DOHH2 (cell line): Measurements from ENCODE around the gene DNAH10.
"Not testable (repeated sequence)": the region's sequence is repeated elsewhere in the genome, so short reads cannot be mapped to it uniquely, and the experiment has no call there.

Source experiments
- H3F3A ChIP-seq: fragments of 200-600 bp; sonication (generic), shearing (Covaris generic); 2 replicates; pipeline ENCODE4 v1.6.0; 2016; ENCODE audit warnings: antibody characterized with exemption, mild to moderate bottlenecking; ENCODE audit not compliant: control insufficient read depth, insufficient read depth
- H3K27ac ChIP-seq: fragments of 200-600 bp; sonication (generic); 2 replicates; pipeline ENCODE4 v1.5.1; 2014; ENCODE audit warnings: low read depth, mild to moderate bottlenecking, low read length, moderate library complexity
- H3K27me3 ChIP-seq: fragments of 200-600 bp; sonication (generic); 2 replicates; pipeline ENCODE4 v1.6.1; 2014; ENCODE audit warnings: mild to moderate bottlenecking, low read length, mixed read lengths; ENCODE audit not compliant: control insufficient read depth
- H3K36me3 ChIP-seq: fragments of 200-600 bp; sonication (generic); 2 replicates; pipeline ENCODE4 v1.6.1; 2014; ENCODE audit warnings: mild to moderate bottlenecking, low read length, moderate library complexity, mixed read lengths; ENCODE audit not compliant: control insufficient read depth
- H3K4me1 ChIP-seq: fragments of 200-600 bp; sonication (generic); 2 replicates; pipeline ENCODE4 v1.6.1; 2014; ENCODE audit warnings: mild to moderate bottlenecking, low read length, mixed read lengths; ENCODE audit not compliant: control insufficient read depth
- H3K4me2 ChIP-seq: fragments of 200-600 bp; sonication (generic); 2 replicates; pipeline ENCODE4 v1.6.0; 2014; ENCODE audit warnings: mild to moderate bottlenecking, low read length, moderate library complexity
- H3K4me3 ChIP-seq: fragments of 200-600 bp; sonication (generic); 2 replicates; pipeline ENCODE4 v1.5.1; 2014; ENCODE audit warnings: mild to moderate bottlenecking, low read length, mixed read lengths
- H3K79me2 ChIP-seq: fragments of 200-600 bp; sonication (generic); 2 replicates; pipeline ENCODE4 v1.6.1; 2014; ENCODE audit warnings: mild to moderate bottlenecking, low read length, mixed read lengths; ENCODE audit not compliant: control insufficient read depth
- H3K9me2 ChIP-seq: fragments of 200-600 bp; sonication (generic); replicated peaks from 2 replicates; pipeline ENCODE4 v1.6.1; 2014; ENCODE audit warnings: mild to moderate bottlenecking, low read length, mixed read lengths; ENCODE audit not compliant: control insufficient read depth
- H3K9me3 ChIP-seq: fragments of 200-600 bp; sonication (generic); 2 replicates; pipeline ENCODE4 v1.6.1; 2014; ENCODE audit warnings: antibody characterized with exemption, low read length, mixed read lengths; ENCODE audit not compliant: control insufficient read depth, insufficient read depth
- H4K20me1 ChIP-seq: fragments of 200-600 bp; sonication (generic); 2 replicates; pipeline ENCODE4 v1.6.0; 2014; ENCODE audit warnings: low read depth, mild to moderate bottlenecking, antibody characterized with exemption, low read length, moderate library complexity; ENCODE audit not compliant: control insufficient read depth, insufficient read depth
- EZH2phosphoT487 ChIP-seq: fragments of 200-600 bp; sonication (generic); IDR thresholded peaks from 2 replicates; pipeline ENCODE4 v1.6.1; 2017; ENCODE audit warnings: borderline replicate concordance, mild to moderate bottlenecking, antibody characterized with exemption, low read length, moderate library complexity, mixed read lengths
- TF ChIP-seq, protein P1 (sequence below): fragments of 200-600 bp; sonication (generic); IDR thresholded peaks from one replicate; pipeline ENCODE4 v1.5.1; 2014; ENCODE audit warnings: antibody characterized with exemption, mild to moderate bottlenecking, low read depth, low read length; ENCODE audit not compliant: poor library complexity, severe bottlenecking

DNAH10 gene

DNA sequence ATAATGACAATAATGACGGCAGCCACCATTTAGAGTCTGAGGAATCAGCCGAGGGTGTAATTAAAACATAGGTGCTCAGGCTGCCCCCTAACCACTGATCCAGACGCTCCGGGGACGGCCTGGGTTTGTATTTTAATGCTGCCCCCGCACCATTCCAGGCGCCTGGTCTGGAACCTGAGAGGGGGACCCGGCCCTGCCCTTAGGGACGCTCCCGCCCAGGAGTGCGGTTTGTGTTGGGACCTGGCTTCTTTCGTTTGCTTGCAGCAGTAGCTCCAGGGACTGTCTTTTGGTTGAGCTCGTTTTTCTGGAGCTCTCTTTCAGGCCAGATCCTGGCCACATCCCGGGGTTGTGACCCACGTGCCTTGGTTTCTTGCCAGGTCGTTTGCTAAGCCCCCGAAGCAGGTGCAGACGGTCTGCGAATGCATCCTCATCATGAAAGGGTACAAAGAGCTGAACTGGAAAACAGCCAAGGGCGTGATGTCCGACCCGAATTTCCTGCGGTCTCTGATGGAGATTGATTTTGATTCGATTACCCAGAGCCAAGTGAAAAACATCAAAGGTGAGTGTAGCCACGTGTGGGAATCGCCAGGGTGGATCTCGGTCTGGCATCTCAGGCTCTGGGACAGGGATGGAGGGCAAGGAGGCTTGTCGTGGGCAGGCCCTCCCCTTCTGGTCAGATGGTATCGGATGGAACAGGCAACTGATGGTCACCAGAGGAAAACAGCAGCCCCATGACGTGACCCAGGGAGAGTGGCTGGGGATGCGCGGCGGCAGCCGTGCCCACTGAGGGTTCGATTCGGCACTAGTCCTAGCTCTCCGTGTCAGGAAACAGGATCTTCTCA lies 147.0 kb downstream of the DNAH10 start:
- no peak for TF ChIP-seq EZH2phosphoT487
- TF ChIP-seq, protein P1, sequence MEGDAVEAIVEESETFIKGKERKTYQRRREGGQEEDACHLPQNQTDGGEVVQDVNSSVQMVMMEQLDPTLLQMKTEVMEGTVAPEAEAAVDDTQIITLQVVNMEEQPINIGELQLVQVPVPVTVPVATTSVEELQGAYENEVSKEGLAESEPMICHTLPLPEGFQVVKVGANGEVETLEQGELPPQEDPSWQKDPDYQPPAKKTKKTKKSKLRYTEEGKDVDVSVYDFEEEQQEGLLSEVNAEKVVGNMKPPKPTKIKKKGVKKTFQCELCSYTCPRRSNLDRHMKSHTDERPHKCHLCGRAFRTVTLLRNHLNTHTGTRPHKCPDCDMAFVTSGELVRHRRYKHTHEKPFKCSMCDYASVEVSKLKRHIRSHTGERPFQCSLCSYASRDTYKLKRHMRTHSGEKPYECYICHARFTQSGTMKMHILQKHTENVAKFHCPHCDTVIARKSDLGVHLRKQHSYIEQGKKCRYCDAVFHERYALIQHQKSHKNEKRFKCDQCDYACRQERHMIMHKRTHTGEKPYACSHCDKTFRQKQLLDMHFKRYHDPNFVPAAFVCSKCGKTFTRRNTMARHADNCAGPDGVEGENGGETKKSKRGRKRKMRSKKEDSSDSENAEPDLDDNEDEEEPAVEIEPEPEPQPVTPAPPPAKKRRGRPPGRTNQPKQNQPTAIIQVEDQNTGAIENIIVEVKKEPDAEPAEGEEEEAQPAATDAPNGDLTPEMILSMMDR: no peak
- Histone ChIP-seq H3K4me3 (no peak overlapping the region), H3K4me2 (no peak overlapping the region), H3K4me1 (peaks cover 5% of the 10 kb centered on the region), H3K9me2 (no peaks in the 10 kb centered on the region), H3K36me3 (no peaks in the 10 kb centered on the region), H3K79me2 (no peaks in the 10 kb centered on the region), H3F3A (peaks cover 11% of the 10 kb centered on the region), H3K27me3 (peaks cover 5% of the 10 kb centered on the region; the same call in 1 of the 2 replicates), H4K20me1 (no peaks in the 10 kb centered on the region), H3K27ac (no peak overlapping the region), H3K9me3 (no peaks in the 10 kb centered on the region)

DNA sequence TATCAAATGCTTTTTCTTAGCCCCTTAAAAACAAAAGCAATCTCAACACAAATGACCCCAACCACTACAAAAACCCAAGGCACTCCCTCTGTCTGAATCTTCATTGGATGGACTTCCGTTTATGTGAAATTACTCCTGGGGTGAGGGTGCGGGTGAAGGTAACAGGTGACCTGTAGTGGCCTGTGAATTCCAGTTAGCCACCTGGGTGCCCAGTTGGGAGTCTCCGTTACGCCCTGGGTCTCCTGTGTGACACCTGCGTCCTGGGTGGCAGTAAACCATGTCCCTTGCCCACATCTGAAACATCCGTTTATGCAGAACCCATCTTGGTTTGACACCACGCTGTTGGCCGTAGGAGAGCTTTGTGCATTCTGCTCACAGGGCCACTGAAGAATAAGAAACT lies 148.0 kb downstream of the DNAH10 start:
- no peaks in the 10 kb centered on the region for H3K9me2 ChIP-seq
- no peaks in the 10 kb centered on the region; the same call in 1 of the 2 replicates for H3K27me3 ChIP-seq
- H3F3A ChIP-seq: peaks cover 11% of the 10 kb centered on the region
- no peak overlapping the region for H3K4me2 ChIP-seq
- H3K9me3 ChIP-seq: no peaks in the 10 kb centered on the region
- H3K79me2 ChIP-seq: no peaks in the 10 kb centered on the region
- no peak for TF ChIP-seq EZH2phosphoT487
- TF ChIP-seq, protein P1: no peak
- H3K36me3 ChIP-seq: no peaks in the 10 kb centered on the region
- no peak overlapping the region for H3K27ac ChIP-seq
- H4K20me1 ChIP-seq: no peaks in the 10 kb centered on the region
- H3K4me1 ChIP-seq: peaks cover 5% of the 10 kb centered on the region
- no peak overlapping the region for H3K4me3 ChIP-seq

DNA sequence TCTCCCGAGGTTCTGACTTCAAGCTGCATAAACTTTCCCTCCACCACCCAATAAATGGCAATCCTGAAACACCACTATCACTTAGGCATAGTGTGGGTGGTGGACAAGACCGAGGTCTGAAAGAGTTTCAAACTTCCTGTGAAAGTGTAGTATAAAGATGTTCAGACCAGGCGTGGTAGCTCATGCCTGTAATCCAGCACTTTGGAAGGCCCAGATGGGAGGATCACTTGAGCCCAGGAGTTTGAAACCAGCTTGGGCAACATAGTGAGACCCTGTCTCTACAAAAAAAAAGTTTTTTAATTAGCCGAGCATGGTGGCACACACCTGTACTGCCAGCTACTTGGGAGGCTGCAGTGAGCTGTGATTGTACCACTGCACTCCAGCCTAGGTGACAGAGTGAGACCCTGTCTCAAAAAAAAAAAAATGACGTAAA lies 148.7 kb downstream of the DNAH10 start:
- H3K27ac ChIP-seq: no peak overlapping the region
- TF ChIP-seq, protein P1: no peak
- TF ChIP-seq EZH2phosphoT487: no peak
- no peaks in the 10 kb centered on the region for H3K27me3 ChIP-seq
- H4K20me1 ChIP-seq: no peaks in the 10 kb centered on the region
- H3K9me2 ChIP-seq: no peaks in the 10 kb centered on the region
- no peaks in the 10 kb centered on the region for H3K4me1 ChIP-seq
- H3K79me2 ChIP-seq: no peaks in the 10 kb centered on the region
- no peak overlapping the region for H3K4me2 ChIP-seq
- no peaks in the 10 kb centered on the region for H3K36me3 ChIP-seq
- H3F3A ChIP-seq: peaks cover 11% of the 10 kb centered on the region
- no peaks in the 10 kb centered on the region for H3K9me3 ChIP-seq
- H3K4me3 ChIP-seq: no peak overlapping the region

GRCh38 chr12:123911672-123912409 lies 149.7 kb downstream of the DNAH10 start:
- H3K9me3 ChIP-seq, H3K4me2 ChIP-seq, H3K9me2 ChIP-seq, H3K36me3 ChIP-seq, H3K27me3 ChIP-seq, H3K4me3 ChIP-seq, H4K20me1 ChIP-seq, H3K27ac ChIP-seq, H3K4me1 ChIP-seq, H3K79me2 ChIP-seq: not testable (repeated sequence)
- H3F3A ChIP-seq: peaks cover 11% of the 10 kb centered on the region
